ENCODE results near the gene BCAS4. TPM values are rescaled to one million over a fixed set of nuclear protein-coding genes. Genes with fewer than 3 reads are reported as not detected.
"Not testable (repeated sequence)": the region's sequence is repeated elsewhere in the genome, so short reads cannot be mapped to it uniquely, and the experiment has no call there.

Gene BCAS4
- polyA plus RNA-seq, 3 donors: 4.4 to 6.3 (median 5.8) TPM

- not testable (repeated sequence) for DNase-seq (ENCODE audit: low read depth in 3 of 3, low spot score in 2 of 3)
These were observed 25.2 kb upstream of the BCAS4 start for GRCh38 chr20:50769551-50770085.

GRCh38 chr20:50771419-50772080 lies 23.3 kb upstream of the BCAS4 start:
- DNase-seq (ENCODE audit: low read depth in 3 of 3, low spot score in 2 of 3): not testable (repeated sequence)

GRCh38 chr20:50772420-50773185 lies 22.3 kb upstream of the BCAS4 start:
- DNase-seq (ENCODE audit: low read depth in 3 of 3, low spot score in 2 of 3): no peak

- no peak for DNase-seq (ENCODE audit: low read depth in 3 of 3, low spot score in 2 of 3)
These were observed 20.3 kb upstream of the BCAS4 start for GRCh38 chr20:50774515-50774914.

GRCh38 chr20:50776122-50776817 lies 18.6 kb upstream of the BCAS4 start:
- no peak for DNase-seq (ENCODE audit: low read depth in 3 of 3, low spot score in 2 of 3)

- no peak for DNase-seq (ENCODE audit: low read depth in 3 of 3, low spot score in 2 of 3)
These were observed 17.5 kb upstream of the BCAS4 start for GRCh38 chr20:50777373-50777772.

GRCh38 chr20:50778994-50779393 lies 15.9 kb upstream of the BCAS4 start:
- DNase-seq (ENCODE audit: low read depth in 3 of 3, low spot score in 2 of 3): not testable (repeated sequence)

GRCh38 chr20:50783390-50783789 lies 11.5 kb upstream of the BCAS4 start:
- no peak for DNase-seq (ENCODE audit: low read depth in 3 of 3, low spot score in 2 of 3)

- no peak for DNase-seq (ENCODE audit: low read depth in 3 of 3, low spot score in 2 of 3)
These were observed 11.0 kb upstream of the BCAS4 start for GRCh38 chr20:50783903-50784302.

GRCh38 chr20:50784464-50784863 lies 10.4 kb upstream of the BCAS4 start:
- no peak for DNase-seq (ENCODE audit: low read depth in 3 of 3, low spot score in 2 of 3)

- DNase-seq (ENCODE audit: low read depth in 3 of 3, low spot score in 2 of 3): no peak
These were observed 8.2 kb upstream of the BCAS4 start for GRCh38 chr20:50786703-50787102.

- no peak for DNase-seq (ENCODE audit: low read depth in 3 of 3, low spot score in 2 of 3)
These were observed 7.7 kb upstream of the BCAS4 start for GRCh38 chr20:50787181-50787580.

GRCh38 chr20:50788045-50788991 lies 6.5 kb upstream of the BCAS4 start:
- DNase-seq (ENCODE audit: low read depth in 3 of 3, low spot score in 2 of 3): no peak

- DNase-seq (ENCODE audit: low read depth in 3 of 3, low spot score in 2 of 3): no peak
These were observed 4.8 kb upstream of the BCAS4 start for GRCh38 chr20:50789968-50790650.

GRCh38 chr20:50790651-50791277 lies 4.1 kb upstream of the BCAS4 start:
- peak in 2 of 3 donors; percentile 81 to 87 for DNase-seq (ENCODE audit: low read depth in 3 of 3, low spot score in 2 of 3)

GRCh38 chr20:50792708-50793574 lies 1.9 kb upstream of the BCAS4 start:
- no peak for DNase-seq (ENCODE audit: low read depth in 3 of 3, low spot score in 2 of 3)

GRCh38 chr20:50793575-50794016 lies 1.3 kb upstream of the BCAS4 start:
- DNase-seq (ENCODE audit: low read depth in 3 of 3, low spot score in 2 of 3): not testable (repeated sequence)

- DNase-seq (ENCODE audit: low read depth in 3 of 3, low spot score in 2 of 3): no peak
These were observed 548 bp upstream of the BCAS4 start for GRCh38 chr20:50794181-50794845.

Data from right renal cortex interstitium (tissue), 3 donors.